Measurements from ENCODE around the gene GPR183. TPM values are rescaled to one million over a fixed set of nuclear protein-coding genes. Genes with fewer than 3 reads are reported as not detected.

Gene GPR183
- total RNA-seq, 1 donor: 0.36 TPM

DNA sequence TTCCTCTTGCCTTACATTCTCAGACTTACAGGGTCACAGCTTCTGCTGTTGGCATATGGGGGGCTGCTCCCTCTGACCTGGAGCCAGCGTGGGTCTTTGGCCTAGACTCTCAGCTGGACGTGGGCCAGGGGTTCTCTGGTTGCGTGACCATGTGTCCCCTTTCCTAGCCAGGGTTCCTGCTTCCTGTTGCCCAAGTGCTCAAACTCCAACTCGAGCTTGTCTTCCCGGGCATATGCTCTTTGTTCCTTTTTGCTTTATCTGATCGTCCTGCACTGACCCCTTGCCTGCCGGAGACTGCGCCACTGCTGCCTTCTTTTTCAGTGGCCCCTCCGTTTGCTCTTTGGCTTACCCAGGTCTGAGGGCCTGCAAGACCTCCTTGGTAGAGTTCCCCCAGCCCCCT, 25.3 kb upstream of the GPR183 start:
- no peak overlapping the region for H3K4me3 ChIP-seq (ENCODE audit: insufficient read depth, low read length)
- DNase-seq (ENCODE audit: insufficient read length, low spot score, missing footprints): no peak
- no peaks in the 10 kb centered on the region for H3K27me3 ChIP-seq (ENCODE audit: insufficient read depth, low read length)
- H3K4me1 ChIP-seq (ENCODE audit: insufficient read depth, low read length): no peaks in the 10 kb centered on the region
- no peaks in the 10 kb centered on the region for H3K36me3 ChIP-seq (ENCODE audit: insufficient read depth, low read length)
- TF ChIP-seq, protein P1, sequence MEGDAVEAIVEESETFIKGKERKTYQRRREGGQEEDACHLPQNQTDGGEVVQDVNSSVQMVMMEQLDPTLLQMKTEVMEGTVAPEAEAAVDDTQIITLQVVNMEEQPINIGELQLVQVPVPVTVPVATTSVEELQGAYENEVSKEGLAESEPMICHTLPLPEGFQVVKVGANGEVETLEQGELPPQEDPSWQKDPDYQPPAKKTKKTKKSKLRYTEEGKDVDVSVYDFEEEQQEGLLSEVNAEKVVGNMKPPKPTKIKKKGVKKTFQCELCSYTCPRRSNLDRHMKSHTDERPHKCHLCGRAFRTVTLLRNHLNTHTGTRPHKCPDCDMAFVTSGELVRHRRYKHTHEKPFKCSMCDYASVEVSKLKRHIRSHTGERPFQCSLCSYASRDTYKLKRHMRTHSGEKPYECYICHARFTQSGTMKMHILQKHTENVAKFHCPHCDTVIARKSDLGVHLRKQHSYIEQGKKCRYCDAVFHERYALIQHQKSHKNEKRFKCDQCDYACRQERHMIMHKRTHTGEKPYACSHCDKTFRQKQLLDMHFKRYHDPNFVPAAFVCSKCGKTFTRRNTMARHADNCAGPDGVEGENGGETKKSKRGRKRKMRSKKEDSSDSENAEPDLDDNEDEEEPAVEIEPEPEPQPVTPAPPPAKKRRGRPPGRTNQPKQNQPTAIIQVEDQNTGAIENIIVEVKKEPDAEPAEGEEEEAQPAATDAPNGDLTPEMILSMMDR (IDR thresholded peaks at IDR 0.05; ENCODE audit: extremely low read depth, low read depth, low read length): no peak
- H2AFZ ChIP-seq (ENCODE audit: low read length): no peak overlapping the region
- H3K9me3 ChIP-seq (ENCODE audit: low read depth, low read length): no peaks in the 10 kb centered on the region
- peaks cover 2% of the 10 kb centered on the region for H4K20me1 ChIP-seq (ENCODE audit: insufficient read depth, low read length)
- H3K4me2 ChIP-seq (ENCODE audit: insufficient read depth, low read length): no peak overlapping the region
- H3K79me2 ChIP-seq (ENCODE audit: insufficient read depth, low read length): no peaks in the 10 kb centered on the region
- H3K27ac ChIP-seq (ENCODE audit: low read depth, low read length): no peak overlapping the region

DNA sequence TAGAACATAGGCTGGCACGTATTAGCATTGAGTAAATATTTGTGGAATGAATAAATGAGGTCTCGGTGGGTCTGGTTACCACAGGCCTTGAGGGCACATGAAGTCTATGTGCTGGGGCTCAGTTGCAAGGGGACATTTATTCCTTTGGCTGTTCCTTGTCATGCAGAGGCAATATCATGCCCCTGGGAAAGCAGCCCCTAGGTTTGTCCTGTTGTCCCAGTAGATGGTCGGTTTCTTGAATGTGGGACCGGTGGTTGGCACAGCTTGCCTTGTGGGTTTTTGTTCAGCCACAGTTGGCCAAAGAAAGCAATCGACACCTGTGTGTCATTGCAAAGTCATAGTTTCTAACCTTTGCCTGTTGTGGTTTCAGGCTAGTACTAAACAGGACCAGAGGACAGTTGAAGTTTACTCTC, 24.7 kb upstream of the GPR183 start:
- no peaks in the 10 kb centered on the region for H3K4me1 ChIP-seq (ENCODE audit: insufficient read depth, low read length)
- H3K4me2 ChIP-seq (ENCODE audit: insufficient read depth, low read length): no peak overlapping the region
- no peak for DNase-seq (ENCODE audit: insufficient read length, low spot score, missing footprints)
- H3K27ac ChIP-seq (ENCODE audit: low read depth, low read length): no peak overlapping the region
- TF ChIP-seq, protein P1 (IDR thresholded peaks at IDR 0.05; ENCODE audit: extremely low read depth, low read depth, low read length): no peak
- no peaks in the 10 kb centered on the region for H3K27me3 ChIP-seq (ENCODE audit: insufficient read depth, low read length)
- no peaks in the 10 kb centered on the region for H3K36me3 ChIP-seq (ENCODE audit: insufficient read depth, low read length)
- no peaks in the 10 kb centered on the region for H3K79me2 ChIP-seq (ENCODE audit: insufficient read depth, low read length)
- no peaks in the 10 kb centered on the region for H3K9me3 ChIP-seq (ENCODE audit: low read depth, low read length)
- peaks cover 2% of the 10 kb centered on the region for H4K20me1 ChIP-seq (ENCODE audit: insufficient read depth, low read length)
- H2AFZ ChIP-seq (ENCODE audit: low read length): no peak overlapping the region
- no peak overlapping the region for H3K4me3 ChIP-seq (ENCODE audit: insufficient read depth, low read length)

DNA sequence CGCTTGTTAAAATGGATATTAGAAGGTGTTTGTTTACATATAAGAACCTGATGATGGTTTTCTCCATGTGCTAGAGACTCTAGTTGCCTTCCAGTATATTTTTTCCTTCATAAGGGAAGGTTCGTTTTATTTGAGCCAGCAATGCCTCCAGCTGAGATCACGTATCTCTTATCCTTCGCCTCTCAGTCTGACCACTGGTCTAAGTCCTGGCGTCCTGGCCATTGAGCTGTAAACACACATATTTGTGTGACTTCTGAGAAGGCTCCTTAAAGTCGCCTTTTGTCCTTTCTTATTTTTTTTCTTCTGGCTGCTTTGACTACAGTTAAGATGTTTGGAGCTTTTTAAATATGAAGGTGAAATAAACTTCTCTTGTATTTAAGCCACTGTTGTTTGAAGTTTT, 23.7 kb upstream of the GPR183 start:
- H3K27me3 ChIP-seq (ENCODE audit: insufficient read depth, low read length): no peaks in the 10 kb centered on the region
- H3K27ac ChIP-seq (ENCODE audit: low read depth, low read length): no peak overlapping the region
- DNase-seq (ENCODE audit: insufficient read length, low spot score, missing footprints): no peak
- H3K4me3 ChIP-seq (ENCODE audit: insufficient read depth, low read length): no peak overlapping the region
- TF ChIP-seq, protein P1 (IDR thresholded peaks at IDR 0.05; ENCODE audit: extremely low read depth, low read depth, low read length): no peak
- no peak overlapping the region for H2AFZ ChIP-seq (ENCODE audit: low read length)
- H3K4me1 ChIP-seq (ENCODE audit: insufficient read depth, low read length): no peaks in the 10 kb centered on the region
- H3K4me2 ChIP-seq (ENCODE audit: insufficient read depth, low read length): no peak overlapping the region
- no peaks in the 10 kb centered on the region for H3K9me3 ChIP-seq (ENCODE audit: low read depth, low read length)
- no peaks in the 10 kb centered on the region for H3K79me2 ChIP-seq (ENCODE audit: insufficient read depth, low read length)
- no peaks in the 10 kb centered on the region for H3K36me3 ChIP-seq (ENCODE audit: insufficient read depth, low read length)
- peaks cover 2% of the 10 kb centered on the region for H4K20me1 ChIP-seq (ENCODE audit: insufficient read depth, low read length)

DNA sequence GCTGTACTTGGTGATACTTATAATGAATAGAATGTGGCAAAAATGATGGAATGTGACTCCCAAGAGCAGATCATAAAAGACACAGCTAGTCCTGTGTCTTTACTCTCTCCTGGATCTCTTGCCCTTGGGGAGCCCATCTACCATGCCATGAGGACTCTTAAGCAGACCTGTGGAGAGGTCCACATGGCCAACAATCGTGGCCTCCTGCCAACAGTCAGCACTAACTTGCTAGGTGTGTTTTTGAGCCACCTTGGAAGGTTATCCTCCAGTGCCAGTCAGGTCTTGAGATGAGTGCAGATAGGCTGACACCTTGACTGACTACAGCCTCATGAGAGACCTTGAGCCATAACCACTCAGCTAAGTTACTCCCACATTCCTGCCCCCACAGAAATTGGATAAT, 22.3 kb upstream of the GPR183 start:
- H3K79me2 ChIP-seq (ENCODE audit: insufficient read depth, low read length): no peaks in the 10 kb centered on the region
- H3K27me3 ChIP-seq (ENCODE audit: insufficient read depth, low read length): no peaks in the 10 kb centered on the region
- no peak overlapping the region for H3K27ac ChIP-seq (ENCODE audit: low read depth, low read length)

More for the DNA sequence above, 22.3 kb upstream of the GPR183 start:
- Histone ChIP-seq H2AFZ (ENCODE audit: low read length) (no peak overlapping the region), H3K36me3 (ENCODE audit: insufficient read depth, low read length) (no peaks in the 10 kb centered on the region), H3K4me3 (ENCODE audit: insufficient read depth, low read length) (no peak overlapping the region), H3K4me1 (ENCODE audit: insufficient read depth, low read length) (no peaks in the 10 kb centered on the region), H3K4me2 (ENCODE audit: insufficient read depth, low read length) (no peak overlapping the region), H4K20me1 (ENCODE audit: insufficient read depth, low read length) (peaks cover 2% of the 10 kb centered on the region), H3K9me3 (ENCODE audit: low read depth, low read length) (no peaks in the 10 kb centered on the region)
- TF ChIP-seq, protein P1 (IDR thresholded peaks at IDR 0.05; ENCODE audit: extremely low read depth, low read depth, low read length): no peak
- DNase-seq (ENCODE audit: insufficient read length, low spot score, missing footprints): no peak
